HG03135 (cell line): ENCODE results near the gene ZCCHC3.
"Not testable (repeated sequence)": the region's sequence is repeated elsewhere in the genome, so short reads cannot be mapped to it uniquely, and the experiment has no call there.

Experiments used
- ATAC-seq: cut with Tn5 transposase; IDR thresholded peaks from one replicate; pipeline ENCODE4 v1.9.1; 2021; ENCODE audit warnings: mild to moderate bottlenecking, moderate library complexity; ENCODE audit not compliant: unreplicated experiment

The ZCCHC3 gene

DNA sequence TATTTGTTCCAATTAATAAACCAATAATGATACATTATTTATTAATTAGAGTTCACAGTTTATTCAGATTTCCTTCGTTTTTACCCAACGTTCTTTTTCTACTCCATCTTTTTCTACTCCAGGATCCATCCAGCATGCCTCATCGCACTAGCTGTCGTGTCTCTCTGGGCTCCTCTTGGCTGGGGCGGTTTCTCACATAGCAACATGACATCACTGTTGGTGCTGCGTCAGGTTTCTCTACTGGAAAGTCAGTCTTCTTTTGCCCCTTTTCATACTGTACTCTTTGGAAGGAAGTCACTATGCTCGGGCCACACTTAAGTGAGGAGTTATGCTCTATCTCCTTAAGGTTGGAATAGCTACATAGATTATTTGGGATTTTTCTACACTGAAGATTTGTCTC is 14.2 kb downstream of the ZCCHC3 start:
- ATAC-seq, result no peak

DNA sequence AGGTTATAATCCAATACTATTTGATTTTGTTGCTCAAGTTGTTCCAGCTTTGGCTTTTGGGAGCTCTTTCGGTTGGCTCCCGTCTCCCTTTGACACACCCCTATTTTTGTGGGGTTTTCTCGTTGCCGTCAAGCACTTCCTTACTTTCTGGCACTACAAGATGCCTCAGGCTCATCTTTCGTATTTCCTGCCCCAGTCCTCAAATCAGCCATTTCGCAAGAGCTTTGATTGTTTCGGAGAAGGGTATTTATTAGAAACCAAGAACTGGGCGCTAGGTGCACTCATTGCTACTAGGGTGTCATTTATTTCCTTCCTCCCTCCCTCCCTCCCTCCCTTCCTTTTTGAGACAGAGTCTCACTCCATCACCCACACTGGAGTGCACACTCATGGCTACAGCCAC is 14.7 kb downstream of the ZCCHC3 start:
- ATAC-seq, result no peak

DNA sequence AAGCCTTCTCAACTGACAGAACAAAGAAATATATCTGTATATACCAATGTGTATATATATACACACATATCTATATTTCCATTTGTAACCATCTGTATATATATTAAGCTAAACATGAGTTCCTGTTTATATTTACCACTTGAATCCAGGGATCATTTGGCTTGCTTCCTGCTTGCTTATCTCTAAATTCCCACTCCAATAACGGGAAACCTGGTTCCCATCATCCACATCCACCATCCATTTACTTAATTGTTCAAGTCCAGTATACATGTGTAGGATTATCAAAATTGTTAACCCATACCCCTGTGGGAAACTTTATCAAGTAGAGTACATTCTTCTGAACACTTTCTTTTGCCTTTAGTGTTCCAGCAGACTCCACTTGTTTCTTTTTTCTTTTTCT is 15.5 kb downstream of the ZCCHC3 start:
- ATAC-seq, result no peak

DNA sequence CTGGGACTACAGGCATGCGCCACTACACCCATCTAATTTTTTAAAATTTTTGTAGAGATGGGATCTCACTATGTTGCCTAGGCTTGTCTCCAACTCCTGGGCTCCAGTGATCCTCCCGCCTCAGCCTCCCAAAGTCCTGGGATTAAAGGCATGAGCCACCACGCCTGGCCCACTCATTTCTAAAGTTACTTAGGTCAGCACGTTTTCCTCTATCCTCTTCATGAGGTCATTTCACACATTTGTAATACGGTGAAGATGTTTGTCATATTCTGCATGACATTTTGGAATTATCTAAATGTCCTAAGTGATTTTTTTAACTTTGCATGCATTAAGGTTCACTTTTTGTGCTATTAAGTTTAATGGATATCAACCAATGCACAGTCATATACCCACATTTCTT is 16.0 kb downstream of the ZCCHC3 start:
- no peak for ATAC-seq

DNA sequence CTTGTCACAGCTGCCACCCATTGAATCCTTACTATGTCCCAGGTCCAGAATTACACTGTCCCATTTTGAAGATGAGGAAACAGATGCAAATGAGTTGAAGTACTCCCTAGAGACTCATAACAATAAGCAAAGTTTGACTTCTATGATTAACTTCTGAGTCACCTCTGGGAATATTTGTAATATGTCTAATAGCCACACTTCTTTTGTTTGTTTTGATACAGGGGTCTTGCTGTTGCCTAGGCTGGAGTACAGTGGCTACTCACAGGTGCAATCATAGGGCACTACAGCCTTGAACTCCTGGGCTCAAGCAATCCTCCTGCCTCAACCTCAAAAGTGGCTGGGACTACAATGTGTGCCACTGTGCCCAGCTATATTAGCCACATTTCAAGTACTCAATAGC is 16.6 kb downstream of the ZCCHC3 start:
- ATAC-seq, result no peak

DNA sequence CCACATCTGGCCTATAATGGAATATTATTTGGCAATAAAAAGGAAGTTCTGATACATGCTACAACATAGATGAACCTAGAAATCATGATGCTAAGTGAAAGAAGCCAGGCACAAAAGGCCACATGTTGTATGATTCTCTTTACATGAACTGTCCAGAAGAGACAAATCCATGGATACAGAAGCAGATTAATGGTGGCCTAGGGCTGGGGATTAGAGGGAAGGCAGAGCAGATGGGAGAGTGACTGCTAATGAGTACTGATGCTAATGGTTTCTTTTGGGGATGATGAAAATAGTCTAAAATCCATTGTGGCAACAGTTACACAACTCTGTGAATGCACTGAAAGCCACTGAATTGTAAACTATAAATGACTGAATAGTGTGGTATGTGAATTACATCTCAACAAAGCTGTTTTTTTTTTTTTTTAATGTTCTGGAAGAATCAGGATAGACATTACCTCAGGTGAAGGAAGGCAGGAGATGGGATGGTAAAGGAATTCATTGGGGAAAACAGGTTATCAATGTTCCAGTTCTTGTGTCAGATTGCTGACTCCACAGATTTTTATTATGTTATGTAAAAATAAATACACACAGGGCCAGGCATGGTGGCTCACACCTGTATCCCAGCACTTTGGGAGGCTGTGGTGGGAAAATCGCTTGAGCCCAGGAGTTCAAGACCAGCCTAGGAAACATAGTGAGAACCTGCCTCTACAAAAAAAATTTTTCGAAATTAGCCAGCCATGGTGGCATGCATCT is 19.1 kb downstream of the ZCCHC3 start:
- no peak for ATAC-seq

DNA sequence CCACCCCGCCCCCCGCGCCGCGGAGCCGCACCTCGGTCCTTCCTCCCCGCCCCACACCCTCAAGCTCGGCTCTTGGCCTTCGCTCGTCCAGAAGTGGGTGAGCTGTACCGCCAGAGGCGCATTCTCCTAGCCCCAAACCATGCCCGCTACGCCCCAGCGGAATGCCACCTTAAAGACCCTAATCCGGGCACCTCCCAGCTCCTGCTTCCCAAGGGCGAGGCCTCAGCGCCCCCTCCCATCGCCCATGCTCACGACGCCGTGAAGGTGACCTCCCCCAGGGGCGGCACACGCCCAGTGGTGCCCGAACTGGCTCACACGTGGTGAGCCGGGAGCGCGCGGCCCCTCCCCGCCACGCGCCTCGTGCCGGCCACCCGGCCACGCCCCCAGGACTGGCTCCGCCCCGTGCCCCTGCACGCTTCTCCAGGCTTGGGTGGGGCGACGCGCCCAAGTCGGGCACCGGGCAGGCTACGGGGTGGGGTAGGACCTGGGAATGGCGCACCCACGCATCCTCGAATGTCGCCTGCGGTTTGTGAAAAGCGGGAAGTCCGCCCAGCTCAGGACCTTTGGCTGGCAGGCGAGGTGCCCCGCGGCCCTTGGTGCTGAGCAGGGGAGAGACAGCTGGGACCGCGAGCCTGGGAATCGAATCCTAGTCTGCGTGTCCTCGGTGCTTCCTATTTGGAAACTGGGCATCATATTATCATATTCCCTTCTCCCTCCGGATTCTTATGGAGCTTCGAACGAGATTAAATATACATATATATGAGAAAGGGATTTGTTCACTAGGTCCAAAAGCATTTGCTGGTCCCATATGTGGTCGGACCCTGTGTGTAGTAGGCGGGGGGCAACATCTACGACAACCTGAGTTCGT is 27.0 kb downstream of the ZCCHC3 start:
- peak; percentile 44 for ATAC-seq

DNA sequence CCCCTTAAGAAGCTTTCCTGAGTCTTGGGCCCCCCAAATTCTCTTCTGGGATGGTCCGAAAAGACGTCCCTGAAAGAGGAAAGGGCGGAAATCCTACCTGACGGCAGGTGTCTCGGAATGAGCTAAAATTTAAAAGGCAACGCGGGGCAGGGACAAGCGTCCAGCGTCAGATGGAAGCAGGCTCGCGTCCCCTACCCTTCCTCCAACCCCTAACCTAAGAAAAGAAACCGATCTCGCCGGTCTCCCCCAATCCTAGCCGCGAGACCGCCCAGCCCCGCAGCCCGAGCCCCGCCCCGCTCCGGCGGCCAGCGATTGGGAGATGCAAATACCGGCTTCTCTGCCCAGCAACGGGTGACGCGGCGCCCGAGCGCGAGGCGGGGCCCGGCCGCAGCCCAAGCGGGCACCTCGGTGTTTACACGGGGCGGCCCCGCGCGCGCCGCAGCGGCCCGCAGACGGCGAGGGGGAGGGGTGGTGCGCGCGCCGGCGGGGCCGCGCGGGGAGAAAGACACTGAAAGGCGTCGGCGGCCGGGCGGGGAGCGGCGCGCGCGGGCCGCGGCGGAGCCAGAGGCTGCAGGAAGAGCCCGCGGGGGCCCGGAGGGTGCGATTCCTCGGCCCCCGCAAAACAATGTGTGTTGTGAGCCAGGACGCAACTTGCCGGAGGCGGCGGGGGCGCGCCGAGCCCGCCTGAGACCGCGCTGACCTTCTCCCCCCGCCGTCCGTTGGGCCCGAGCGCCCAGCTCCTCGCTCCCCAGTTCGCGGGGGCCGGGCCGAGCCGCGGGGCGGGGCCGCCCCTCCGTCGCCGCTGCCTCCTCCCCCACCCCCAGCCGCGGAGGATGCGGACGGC is 27.9 kb downstream of the ZCCHC3 start, which contains the start of gene SOX12:
TSS of gene SOX12 (plus strand) at position 508 of the 844 bp plus-strand sequence. CDS start 373 bp downstream, outside the sequence.
- peak; percentile 77 for ATAC-seq

DNA sequence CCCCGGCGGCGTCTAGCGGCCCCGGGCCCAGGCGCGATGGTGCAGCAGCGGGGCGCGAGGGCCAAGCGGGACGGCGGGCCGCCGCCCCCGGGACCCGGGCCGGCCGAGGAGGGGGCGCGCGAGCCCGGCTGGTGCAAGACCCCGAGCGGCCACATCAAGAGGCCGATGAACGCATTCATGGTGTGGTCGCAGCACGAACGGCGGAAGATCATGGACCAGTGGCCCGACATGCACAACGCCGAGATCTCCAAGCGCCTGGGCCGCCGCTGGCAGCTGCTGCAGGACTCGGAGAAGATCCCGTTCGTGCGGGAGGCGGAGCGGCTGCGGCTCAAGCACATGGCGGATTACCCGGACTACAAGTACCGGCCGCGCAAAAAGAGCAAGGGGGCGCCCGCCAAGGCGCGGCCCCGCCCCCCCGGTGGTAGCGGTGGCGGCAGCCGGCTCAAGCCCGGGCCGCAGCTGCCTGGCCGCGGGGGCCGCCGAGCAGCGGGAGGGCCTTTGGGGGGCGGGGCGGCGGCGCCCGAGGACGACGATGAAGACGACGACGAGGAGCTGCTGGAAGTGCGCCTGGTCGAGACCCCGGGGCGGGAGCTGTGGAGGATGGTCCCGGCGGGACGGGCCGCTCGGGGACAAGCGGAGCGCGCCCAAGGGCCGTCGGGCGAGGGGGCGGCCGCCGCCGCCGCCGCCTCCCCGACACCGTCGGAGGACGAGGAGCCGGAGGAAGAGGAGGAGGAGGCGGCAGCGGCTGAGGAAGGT is 28.7 kb downstream of the ZCCHC3 start:
- ATAC-seq, result no peak

DNA sequence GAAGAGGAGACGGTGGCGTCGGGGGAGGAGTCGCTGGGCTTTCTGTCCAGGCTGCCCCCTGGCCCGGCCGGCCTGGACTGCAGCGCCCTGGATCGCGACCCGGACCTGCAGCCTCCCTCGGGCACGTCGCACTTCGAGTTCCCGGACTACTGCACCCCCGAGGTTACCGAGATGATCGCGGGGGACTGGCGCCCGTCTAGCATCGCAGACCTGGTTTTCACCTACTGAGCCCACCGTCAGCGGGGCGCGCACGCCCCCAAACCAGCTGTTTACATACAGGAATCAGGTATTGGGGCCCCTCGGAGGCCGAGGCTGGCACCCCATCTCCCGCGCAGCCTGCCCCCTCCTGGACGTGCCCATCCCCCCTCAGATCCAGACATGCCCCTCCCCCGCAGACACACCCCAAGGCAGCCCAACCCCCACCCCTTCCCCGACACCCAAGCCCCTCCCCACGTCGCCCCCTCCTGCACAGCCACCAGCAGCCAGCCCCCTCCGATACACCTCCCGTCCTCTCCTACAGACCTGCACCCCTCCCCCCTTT is 29.3 kb downstream of the ZCCHC3 start:
- no peak for ATAC-seq

DNA sequence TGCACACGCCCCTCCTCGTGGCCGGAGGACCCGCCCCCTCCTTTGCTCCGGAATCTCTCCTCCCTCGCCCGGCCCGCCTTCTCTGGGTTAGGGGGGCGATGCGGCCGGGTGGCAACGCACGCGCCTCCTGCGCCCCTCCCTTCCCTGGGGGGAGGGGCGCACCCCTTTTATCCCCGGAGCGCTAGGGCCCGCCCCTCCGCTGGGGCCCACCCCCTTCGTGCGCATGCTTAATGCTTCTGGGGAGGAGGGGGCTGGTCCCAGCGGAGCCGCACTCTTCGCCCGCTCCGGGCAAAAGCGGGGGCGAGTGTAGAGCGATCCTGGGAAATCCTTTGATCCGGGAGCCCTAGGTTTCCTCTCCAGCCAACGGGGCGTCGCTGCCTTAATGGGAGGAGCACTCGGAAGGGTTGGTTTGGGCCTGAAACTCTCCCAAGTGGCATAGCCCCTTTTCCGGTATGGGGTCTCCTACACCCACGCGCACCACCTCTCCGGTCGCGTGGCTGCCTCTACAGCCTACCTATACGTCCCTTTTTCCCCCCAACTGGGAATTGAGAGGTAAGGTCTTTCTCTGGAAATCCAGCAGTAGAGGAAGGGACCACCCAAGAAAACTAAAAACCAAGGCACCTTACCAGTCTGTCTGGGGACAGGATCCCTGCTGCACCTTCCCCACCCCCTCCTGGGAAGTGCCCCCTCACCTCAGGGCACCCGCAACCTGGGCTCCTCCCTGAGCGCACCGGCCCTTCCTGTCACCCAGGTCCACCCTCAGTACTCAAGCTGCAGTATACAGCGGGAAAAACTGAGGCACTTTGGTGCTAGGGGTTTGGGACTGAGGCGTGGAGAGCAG is 30.0 kb downstream of the ZCCHC3 start:
- no peak for ATAC-seq

DNA sequence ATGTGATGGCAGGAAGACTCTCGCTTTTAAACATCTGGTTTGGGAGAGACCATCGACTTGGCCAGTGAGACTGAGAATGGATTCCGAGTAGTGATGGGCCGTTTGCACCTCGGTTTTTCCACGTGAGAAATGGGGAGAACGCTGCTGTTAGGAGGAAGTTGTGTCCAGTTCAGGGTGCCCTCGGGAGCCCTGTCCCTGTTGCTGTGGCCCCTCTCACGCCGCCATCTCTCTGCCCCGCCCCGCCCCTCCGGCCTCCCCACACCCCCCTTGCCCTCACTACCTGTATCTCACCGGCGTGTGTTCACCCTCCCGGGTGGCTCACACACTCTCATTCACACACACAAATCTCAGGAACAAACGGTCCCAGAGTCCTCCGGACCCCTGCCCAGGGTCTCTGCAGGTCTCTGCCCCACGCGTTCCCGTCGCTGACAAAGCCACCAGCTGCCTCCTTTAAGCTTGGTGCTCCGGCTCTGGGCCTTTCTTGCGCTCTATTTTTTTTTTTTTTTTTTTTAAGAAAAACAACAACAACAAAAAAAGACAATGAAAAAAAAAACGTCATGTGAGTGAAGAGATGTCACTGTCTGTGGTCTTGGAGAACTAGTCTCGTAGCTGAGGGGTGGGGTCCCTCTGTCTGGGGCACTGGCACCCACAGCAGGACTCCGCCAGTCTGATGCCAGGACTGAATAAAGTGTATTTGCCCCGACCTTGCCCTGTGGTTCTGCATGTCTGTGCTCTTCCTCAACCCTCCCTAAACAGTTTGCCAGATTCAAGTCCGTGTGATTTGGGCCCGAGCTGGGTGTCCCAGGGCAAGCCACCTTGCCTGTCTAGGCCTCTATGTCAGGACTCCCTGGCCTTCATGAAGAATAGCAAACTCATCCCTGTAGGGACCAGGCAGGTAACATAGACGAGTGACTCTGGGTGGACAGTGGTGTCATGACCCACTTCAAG is 30.9 kb downstream of the ZCCHC3 start:
- ATAC-seq, result no peak

DNA sequence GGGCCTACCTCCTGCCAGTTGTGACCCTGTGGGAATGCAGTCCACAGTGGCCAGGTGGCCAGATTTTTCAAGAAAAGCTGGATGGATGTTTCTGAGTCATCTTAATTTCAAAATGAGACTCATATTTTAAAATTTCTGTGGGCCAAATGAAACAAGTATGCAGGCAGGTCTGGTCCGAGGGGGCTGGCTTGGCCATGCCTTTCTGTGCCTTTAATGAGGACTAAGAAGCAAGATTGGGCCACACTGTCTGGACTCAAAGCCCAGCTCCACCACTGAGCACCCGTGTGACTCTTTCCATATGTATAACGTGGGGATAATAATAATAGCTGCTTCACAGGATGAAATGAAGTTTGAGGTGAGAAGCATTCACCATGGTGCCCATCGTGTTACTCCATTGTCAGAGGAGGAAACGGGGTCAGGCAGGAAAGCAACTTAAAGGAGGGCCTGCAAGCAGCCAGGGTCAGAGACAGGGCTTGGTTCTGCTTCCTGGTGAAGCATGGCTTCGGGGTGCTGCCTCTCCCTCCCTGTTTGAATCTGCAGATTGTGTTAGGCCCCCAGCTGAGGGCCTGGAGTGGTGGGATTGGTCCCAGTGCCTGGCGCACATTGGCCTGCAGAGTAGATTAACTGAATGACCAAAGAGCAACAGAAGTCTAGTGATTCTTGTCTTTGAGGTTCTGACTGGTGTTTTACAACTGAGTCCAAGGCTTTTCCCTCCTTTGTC is 31.8 kb downstream of the ZCCHC3 start:
- ATAC-seq, result no peak

DNA sequence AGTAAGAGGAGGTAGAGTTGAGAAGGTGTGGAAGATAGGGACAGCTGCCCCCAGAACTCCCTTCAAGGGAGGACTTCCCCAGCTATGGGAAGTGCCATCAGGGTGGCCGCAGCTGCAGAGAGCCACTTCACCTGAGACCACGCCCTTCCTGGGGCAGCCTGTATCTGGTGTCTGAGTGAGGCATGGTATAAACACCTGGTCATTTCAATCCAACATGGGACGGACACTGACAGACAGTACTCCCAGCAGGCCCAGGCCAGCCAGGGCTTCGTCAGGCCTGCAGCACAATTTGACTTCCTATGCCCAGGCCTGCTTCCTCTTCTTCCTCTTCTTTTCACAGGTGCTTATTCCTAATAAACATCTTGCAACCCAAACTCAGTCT is 32.5 kb downstream of the ZCCHC3 start:
- ATAC-seq, result no peak

DNA sequence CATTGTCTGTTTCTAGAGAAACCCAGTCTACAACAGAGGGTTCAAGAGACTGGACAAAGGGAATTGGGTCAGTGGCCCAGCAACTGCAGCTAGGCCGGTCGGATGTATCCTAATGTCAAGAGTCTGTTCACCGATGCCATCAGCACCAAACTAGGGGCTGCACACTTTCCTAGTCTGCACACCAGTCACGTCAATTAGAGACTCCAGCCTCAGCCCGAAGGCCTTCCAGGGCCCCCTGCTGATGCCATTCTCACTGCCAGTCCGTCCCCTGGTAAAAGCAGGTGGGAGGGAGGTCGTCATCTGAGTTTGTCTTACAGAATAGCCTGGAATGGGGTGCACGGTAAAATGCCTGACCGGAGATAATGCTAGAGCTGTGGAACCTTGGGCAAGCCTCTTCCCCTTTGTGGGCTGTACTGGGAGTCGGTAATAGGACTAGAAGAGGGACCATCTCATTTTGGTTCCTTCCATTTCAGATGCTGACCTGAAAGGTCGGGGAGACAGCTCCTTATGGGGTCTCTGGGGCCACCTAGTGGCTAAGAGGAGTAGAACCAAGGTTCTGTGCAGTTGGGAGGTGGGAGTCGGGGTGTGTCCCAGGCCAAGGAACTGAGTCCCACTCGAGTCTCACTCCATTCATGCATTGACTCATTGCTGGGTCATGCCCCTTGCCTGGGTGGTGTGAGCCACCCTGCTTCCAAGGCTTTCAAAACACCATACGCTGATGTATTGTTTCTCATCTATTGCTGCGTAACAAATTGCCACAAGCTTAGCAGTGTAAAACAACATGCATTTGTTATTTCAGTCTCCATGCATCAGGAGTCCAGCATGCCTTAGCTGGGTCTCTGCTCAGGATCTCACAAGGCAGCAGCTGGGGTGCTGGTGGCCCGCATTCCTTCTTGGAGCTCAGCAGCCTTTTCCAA is 33.1 kb downstream of the ZCCHC3 start:
- no peak for ATAC-seq

DNA sequence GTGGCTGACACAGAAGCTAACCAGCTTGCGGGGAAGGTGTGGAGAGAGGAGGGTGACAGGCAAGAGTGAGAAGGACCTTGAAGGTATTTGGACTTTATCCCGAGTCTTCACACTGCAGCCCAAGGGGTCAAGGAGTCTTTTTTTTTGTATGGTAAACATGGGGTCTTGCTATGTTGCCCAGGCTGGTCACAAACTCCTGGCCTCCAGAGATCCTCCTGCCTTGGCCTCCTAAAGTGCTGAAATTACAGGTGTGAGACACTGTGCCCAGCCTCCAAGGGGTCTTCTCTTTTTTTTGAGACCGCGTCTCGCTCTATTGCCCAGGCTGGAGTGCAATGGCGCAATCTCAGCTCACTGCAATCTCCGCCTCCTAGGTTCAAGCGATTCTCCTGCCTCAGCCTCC is 37.2 kb downstream of the ZCCHC3 start:
- ATAC-seq, result no peak

DNA sequence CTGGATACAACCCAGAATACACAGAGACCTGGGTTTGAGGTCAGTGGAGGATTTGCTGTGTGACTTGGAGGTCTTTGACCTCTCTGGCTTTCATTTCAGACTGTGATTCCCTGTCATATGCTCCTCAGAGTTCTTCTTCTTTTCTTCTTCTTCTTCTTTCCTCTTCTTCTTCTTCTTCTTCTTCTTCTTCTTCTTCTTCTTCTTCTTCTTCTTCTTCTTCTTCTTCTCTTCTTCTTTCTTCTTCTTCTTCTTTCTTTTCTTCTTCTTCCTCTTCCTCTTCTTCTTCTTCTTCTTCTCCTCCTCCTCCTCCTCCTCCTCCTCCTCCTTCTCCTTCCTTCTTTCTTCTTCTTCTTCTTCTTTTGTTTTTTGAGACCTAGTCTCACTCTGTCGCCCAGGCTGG is 38.7 kb downstream of the ZCCHC3 start:
- ATAC-seq, result not testable (repeated sequence)
